Measurements from ENCODE around the gene XRN2.

Gene XRN2

DNA sequence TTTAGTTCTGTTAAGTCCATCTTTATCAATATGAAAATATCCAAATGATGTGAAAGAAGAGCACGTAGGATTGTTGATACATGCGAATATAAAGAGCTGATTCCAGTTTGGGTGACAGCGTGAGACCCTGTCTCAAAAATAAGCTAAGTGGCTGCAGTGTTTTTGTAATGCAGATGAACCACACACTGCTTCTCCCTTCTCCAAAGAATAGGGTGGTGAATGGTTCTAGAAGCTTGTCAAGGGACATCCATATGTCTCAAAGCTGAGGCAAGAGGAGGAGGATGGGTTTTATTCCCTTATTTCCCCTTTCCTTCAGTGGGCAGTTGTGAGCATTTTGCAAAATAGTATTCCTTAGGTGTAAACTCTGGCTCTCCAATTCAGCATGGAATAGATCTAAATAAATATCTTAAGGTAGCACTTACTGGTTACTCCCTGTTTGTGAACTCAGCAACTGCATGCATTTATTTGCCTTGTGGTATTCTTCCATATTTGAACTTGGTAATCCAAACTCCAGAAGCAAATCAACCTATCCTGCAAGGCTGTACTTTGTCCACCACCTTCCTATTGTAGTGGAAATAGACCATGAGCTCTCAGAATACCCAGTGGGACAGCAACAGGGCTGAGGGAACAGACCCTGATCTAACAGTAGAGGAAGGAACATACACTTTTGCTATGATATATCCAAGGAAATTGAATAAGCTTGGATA lies 38.0 kb downstream of the XRN2 start:
- no peak for DNase-seq (ENCODE audit: low read depth)
- TF ChIP-seq, protein P1, sequence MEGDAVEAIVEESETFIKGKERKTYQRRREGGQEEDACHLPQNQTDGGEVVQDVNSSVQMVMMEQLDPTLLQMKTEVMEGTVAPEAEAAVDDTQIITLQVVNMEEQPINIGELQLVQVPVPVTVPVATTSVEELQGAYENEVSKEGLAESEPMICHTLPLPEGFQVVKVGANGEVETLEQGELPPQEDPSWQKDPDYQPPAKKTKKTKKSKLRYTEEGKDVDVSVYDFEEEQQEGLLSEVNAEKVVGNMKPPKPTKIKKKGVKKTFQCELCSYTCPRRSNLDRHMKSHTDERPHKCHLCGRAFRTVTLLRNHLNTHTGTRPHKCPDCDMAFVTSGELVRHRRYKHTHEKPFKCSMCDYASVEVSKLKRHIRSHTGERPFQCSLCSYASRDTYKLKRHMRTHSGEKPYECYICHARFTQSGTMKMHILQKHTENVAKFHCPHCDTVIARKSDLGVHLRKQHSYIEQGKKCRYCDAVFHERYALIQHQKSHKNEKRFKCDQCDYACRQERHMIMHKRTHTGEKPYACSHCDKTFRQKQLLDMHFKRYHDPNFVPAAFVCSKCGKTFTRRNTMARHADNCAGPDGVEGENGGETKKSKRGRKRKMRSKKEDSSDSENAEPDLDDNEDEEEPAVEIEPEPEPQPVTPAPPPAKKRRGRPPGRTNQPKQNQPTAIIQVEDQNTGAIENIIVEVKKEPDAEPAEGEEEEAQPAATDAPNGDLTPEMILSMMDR (IDR thresholded peaks at IDR 0.05; ENCODE audit: insufficient read depth, low read depth, low read length, missing control alignments), result no peak
- H3K4me3 ChIP-seq (ENCODE audit: low read length), result no peak overlapping the region

DNA sequence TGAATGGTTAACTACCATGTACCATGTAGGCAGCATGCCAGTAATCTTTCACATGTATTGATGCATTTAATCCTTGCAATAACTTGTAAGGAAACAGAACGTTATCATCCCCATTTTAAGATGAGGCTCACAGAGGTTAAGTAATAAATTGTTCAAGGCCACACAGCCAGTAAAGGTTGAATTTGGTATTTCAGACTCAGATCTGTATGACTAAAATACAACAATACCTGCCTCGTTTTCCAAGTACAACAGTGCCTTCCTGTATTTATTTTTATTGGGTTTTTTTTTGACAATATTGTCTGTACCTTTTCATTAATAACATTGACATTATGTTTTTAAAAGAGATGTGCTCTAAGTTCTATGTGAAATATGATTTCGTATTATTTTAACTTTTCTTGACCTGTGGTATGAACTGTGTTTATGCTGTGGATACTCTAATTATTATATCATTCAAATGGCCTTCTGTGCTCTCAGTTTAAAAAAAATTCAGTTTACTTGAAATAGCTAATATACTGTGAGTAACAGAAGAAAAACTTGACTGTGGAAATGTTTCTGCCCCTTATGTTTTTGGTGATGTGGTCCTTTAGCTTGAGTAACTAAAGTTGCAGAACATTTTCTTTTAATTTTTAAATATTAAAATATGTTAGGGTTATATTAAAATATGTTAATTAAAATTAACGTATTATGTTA lies 39.7 kb downstream of the XRN2 start:
- H3K4me3 ChIP-seq (ENCODE audit: low read length), result no peak overlapping the region
- TF ChIP-seq, protein P1 (IDR thresholded peaks at IDR 0.05; ENCODE audit: insufficient read depth, low read depth, low read length, missing control alignments), result no peak
- no peak for DNase-seq (ENCODE audit: low read depth)

DNA sequence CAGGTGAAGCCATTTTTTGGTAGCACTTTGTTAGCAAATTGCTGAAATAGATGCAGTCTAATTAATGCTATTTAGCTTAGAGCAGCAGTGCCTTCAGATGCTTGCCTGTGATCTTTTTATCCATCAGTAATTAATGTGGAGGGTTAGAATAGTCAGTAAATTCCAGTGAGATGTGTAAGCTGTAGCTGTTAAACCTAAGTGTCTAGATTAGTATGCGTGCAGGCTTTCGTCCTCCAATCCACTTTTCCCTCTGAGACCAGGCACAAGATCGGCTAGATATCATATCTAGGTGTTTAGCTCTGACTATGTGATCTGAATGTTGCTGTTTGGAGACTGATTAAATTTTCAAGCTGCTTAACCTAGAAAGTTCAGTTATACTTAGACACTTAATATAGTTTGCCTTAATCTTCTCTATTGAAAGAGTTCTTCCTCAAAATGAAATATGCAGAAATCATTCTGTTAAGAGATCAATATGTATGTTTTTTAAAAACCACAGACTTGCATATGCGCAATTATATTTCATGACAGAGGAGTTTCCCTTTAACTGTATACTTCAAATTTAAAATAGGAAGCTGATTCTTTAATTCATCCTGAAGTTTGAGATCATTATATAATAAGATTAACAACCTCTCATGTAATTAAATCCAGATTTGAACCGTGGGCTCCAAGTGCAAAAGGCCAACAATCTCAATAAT lies 41.2 kb downstream of the XRN2 start:
- DNase-seq (ENCODE audit: low read depth), result no peak
- TF ChIP-seq, protein P1 (IDR thresholded peaks at IDR 0.05; ENCODE audit: insufficient read depth, low read depth, low read length, missing control alignments), result no peak
- H3K4me3 ChIP-seq (ENCODE audit: low read length), result no peak overlapping the region

DNA sequence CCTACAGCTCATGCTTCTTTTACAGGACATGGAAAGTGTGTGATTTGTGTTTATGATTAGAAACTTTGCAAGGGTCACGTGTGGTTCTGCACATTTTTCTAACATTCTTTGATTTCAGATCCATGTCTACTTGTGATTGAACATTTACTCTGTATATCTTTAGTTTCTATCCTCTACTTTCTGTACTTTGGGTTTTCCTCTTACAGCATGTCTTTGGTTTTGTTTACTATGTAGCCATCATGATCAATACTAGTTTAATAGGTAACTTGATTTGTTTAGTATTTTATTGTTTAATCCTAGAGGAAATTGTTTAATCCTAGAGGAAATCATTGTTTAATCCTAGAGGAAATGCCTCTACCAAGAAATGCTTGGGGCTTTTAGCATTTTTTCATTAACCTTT lies 41.8 kb downstream of the XRN2 start:
- DNase-seq (ENCODE audit: low read depth), result no peak
- H3K4me3 ChIP-seq (ENCODE audit: low read length), result no peak overlapping the region
- TF ChIP-seq, protein P1 (IDR thresholded peaks at IDR 0.05; ENCODE audit: insufficient read depth, low read depth, low read length, missing control alignments), result no peak

DNA sequence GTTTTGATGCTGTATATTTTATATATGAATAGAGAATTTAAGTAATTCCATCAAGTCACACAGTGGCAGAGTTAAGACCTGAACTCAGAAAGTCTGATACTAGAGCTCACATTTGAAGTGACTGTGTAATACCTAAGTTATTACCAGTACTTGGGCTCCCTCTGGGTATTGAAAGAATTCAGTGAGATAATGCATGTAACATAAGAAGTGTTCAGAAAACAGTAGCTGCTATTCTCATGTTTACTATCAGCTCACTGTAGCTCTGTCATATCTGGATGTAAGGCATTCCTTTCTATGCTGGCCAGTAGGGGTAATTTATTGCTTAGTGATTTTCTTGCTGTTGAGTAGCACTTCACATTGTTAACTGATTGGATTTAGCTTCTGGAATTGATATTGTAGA lies 49.6 kb downstream of the XRN2 start:
- TF ChIP-seq, protein P1 (IDR thresholded peaks at IDR 0.05; ENCODE audit: insufficient read depth, low read depth, low read length, missing control alignments), result no peak
- peak; percentile 9 for DNase-seq (ENCODE audit: low read depth)
- no peak overlapping the region for H3K4me3 ChIP-seq (ENCODE audit: low read length)

DNA sequence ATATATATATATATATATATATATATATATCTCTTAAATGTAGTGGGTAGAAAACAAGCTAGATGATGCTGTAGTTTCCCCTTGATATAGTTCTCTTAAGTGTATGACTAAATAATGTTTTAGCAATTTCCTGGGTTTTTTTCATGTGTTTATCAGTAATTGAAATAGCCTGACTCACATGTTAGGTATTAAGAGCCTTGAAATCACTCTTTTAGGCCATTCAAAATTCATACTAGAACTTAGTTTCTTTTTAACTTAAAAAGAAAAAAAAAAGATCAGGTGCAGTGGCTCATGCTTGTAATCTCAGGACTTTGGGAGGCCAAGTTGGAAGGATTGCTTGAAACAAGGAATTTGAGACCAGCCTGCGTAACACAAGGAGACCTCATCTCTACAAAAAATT lies 50.1 kb downstream of the XRN2 start:
- H3K4me3 ChIP-seq (ENCODE audit: low read length), result no peak overlapping the region
- peak; percentile 8 for DNase-seq (ENCODE audit: low read depth)
- TF ChIP-seq, protein P1 (IDR thresholded peaks at IDR 0.05; ENCODE audit: insufficient read depth, low read depth, low read length, missing control alignments), result no peak

Measured in epithelial cell of esophagus (primary cell).